Mesenchymal stem cell (in vitro differentiated cells and primary cell): ENCODE results near the gene SLC44A5.

Experiments
- DNase-seq: peaks from one replicate; pipeline ENCODE4 v3.0.0-alpha.2; 2013
- H2AFZ ChIP-seq: one replicate; pipeline ENCODE4 v1.6.1; 2013; ENCODE audit warnings: low read depth, mild to moderate bottlenecking, control low read depth, inconsistent platforms, low read length, moderate library complexity
- H2AK5ac ChIP-seq: 2 replicates; pipeline ENCODE4 v1.6.1; 2013; ENCODE audit warnings: low read length, moderate library complexity, mild to moderate bottlenecking, inconsistent platforms; ENCODE audit not compliant: severe bottlenecking
- H2BK120ac ChIP-seq: one replicate; pipeline ENCODE4 v1.6.1; 2013; ENCODE audit warnings: low read depth, mild to moderate bottlenecking, inconsistent platforms, low read length, moderate library complexity
- H2BK12ac ChIP-seq, 2 experiments: one replicate each; pipeline ENCODE4 v1.6.1; 2013; ENCODE audit warnings: inconsistent platforms in 2 of 2, low read length in 2 of 2, mild to moderate bottlenecking in 2 of 2, moderate library complexity in 2 of 2, control low read depth in 1 of 2
- H2BK15ac ChIP-seq: one replicate; pipeline ENCODE4 v1.6.1; 2013; ENCODE audit warnings: mild to moderate bottlenecking, low read depth, inconsistent platforms; ENCODE audit not compliant: poor library complexity, severe bottlenecking
- H2BK5ac ChIP-seq: 2 replicates; pipeline ENCODE4 v1.6.1; 2013; ENCODE audit warnings: low read depth, mild to moderate bottlenecking, low read length, control low read depth, inconsistent platforms; ENCODE audit not compliant: poor library complexity, severe bottlenecking
- H3K14ac ChIP-seq, 2 experiments: one replicate each; pipeline ENCODE4 v1.6.1; 2013; ENCODE audit warnings: inconsistent platforms in 2 of 2, low read length in 2 of 2, control low read depth in 1 of 2, mild to moderate bottlenecking in 1 of 2, moderate library complexity in 1 of 2
- H3K18ac ChIP-seq, 2 experiments: one replicate each; pipeline ENCODE4 v1.6.1; 2013; ENCODE audit warnings: inconsistent platforms in 2 of 2, low read length in 2 of 2, control low read depth in 1 of 2, low read depth in 1 of 2, mild to moderate bottlenecking in 1 of 2
- H3K23ac ChIP-seq, 2 experiments: one replicate each; pipeline ENCODE4 v1.6.1; 2013; ENCODE audit warnings: inconsistent platforms in 2 of 2, low read length in 2 of 2, mild to moderate bottlenecking in 2 of 2, moderate library complexity in 2 of 2, control low read depth in 1 of 2
- H3K27ac ChIP-seq: 2 replicates; pipeline ENCODE4 v1.5.1; 2013; ENCODE audit warnings: mild to moderate bottlenecking, moderate library complexity, low read length, control low read depth, inconsistent platforms; ENCODE audit not compliant: poor library complexity, severe bottlenecking
- H3K27me3 ChIP-seq, 2 experiments: 2 replicates each; pipeline versions ENCODE4 v1.6.1 to v1.7.0; 2013; ENCODE audit warnings: low read length in 2 of 2, mild to moderate bottlenecking in 2 of 2, moderate library complexity in 2 of 2, control low read depth in 1 of 2, inconsistent platforms in 1 of 2; ENCODE audit not compliant: control insufficient read depth in 1 of 2, insufficient read depth in 1 of 2
- H3K36me3 ChIP-seq, 2 experiments: 2 replicates each; pipeline versions ENCODE4 v1.6.1 to v1.7.0; 2013; ENCODE audit warnings: low read length in 2 of 2, control low read depth in 1 of 2, inconsistent platforms in 1 of 2, low read depth in 1 of 2, mild to moderate bottlenecking in 1 of 2; ENCODE audit not compliant: insufficient read depth in 2 of 2, control insufficient read depth in 1 of 2
- H3K4ac ChIP-seq, 2 experiments: one replicate each; pipeline ENCODE4 v1.6.1; 2013; ENCODE audit warnings: inconsistent platforms in 2 of 2, low read length in 2 of 2, mild to moderate bottlenecking in 2 of 2, moderate library complexity in 2 of 2, control low read depth in 1 of 2, low read depth in 1 of 2
- H3K4me1 ChIP-seq: 2 replicates; pipeline ENCODE4 v1.6.1; 2013; ENCODE audit warnings: low read depth, low read length, control low read depth; ENCODE audit not compliant: control insufficient read depth, insufficient read depth
- H3K4me2 ChIP-seq: 2 replicates; pipeline ENCODE4 v1.6.1; 2013; ENCODE audit warnings: low read length, mild to moderate bottlenecking, inconsistent platforms; ENCODE audit not compliant: poor library complexity, severe bottlenecking
- H3K4me3 ChIP-seq, 2 experiments: 2 replicates each; pipeline versions ENCODE4 v1.5.1 to v1.7.0; 2013; ENCODE audit warnings: low read length in 2 of 2, mild to moderate bottlenecking in 2 of 2, control low read depth in 1 of 2, low read depth in 1 of 2; ENCODE audit not compliant: insufficient read depth in 1 of 2
- H3K79me1 ChIP-seq: replicated peaks from 2 replicates; pipeline ENCODE4 v1.6.1; 2013; ENCODE audit warnings: mild to moderate bottlenecking, control low read depth, low read length, inconsistent platforms; ENCODE audit not compliant: poor library complexity, severe bottlenecking
- H3K9ac ChIP-seq: 2 replicates; pipeline ENCODE4 v1.7.0; 2013; ENCODE audit warnings: mild to moderate bottlenecking, low read length, moderate library complexity
- H3K9me3 ChIP-seq: 2 replicates; pipeline ENCODE4 v1.7.0; 2013; ENCODE audit warnings: mild to moderate bottlenecking, low read length; ENCODE audit not compliant: control insufficient read depth
- H4K8ac ChIP-seq: one replicate; pipeline ENCODE4 v1.6.1; 2013; ENCODE audit warnings: inconsistent platforms, mild to moderate bottlenecking, low read length, moderate library complexity
- H4K91ac ChIP-seq: one replicate; pipeline ENCODE4 v1.6.1; 2013; ENCODE audit warnings: mild to moderate bottlenecking, low read length, inconsistent platforms
- whole genome bisulfite sequencing: methylation state at CpG from one replicate; pipeline ENCODE4 v1.1.7; 2013; ENCODE audit warnings: mixed read lengths; 5-methylcytosine and 5-hydroxymethylcytosine counted together

The SLC44A5 gene

GRCh38 chr1:75341537-75341936 lies 269.4 kb downstream of the SLC44A5 start:
- no peak for DNase-seq
- Histone ChIP-seq H3K9ac (no peak overlapping the region), H2AFZ (no peak overlapping the region), H3K23ac (no peak overlapping the region), H3K27me3 (no peaks in the 10 kb centered on the region), H3K9me3 (no peaks in the 10 kb centered on the region), H3K4ac (no peak overlapping the region), H3K79me1 (no peaks in the 10 kb centered on the region), H2BK15ac (no peak overlapping the region), H2BK120ac (no peak overlapping the region), H3K4me3 (no peak overlapping the region), H3K36me3 (no peaks in the 10 kb centered on the region), H2AK5ac (no peak overlapping the region), H3K4me1 (peaks cover 2% of the 10 kb centered on the region), H4K8ac (no peak overlapping the region), H3K14ac (no peak overlapping the region), H3K4me2 (no peak overlapping the region), H4K91ac (no peak overlapping the region), H2BK5ac (no peak overlapping the region), H3K27ac (no peak overlapping the region), H2BK12ac (no peak overlapping the region), H3K18ac (no peak overlapping the region)
- WGBS, result 100% methylated on average over 3 of the region's 3 CpGs

- Histone ChIP-seq H3K36me3 (no peaks in the 10 kb centered on the region), H3K9me3 (no peaks in the 10 kb centered on the region), H3K27me3 (no peaks in the 10 kb centered on the region), H2AFZ (no peak overlapping the region), H4K91ac (no peak overlapping the region), H3K18ac (no peak overlapping the region), H3K27ac (no peak overlapping the region), H2BK15ac (no peak overlapping the region), H3K9ac (no peak overlapping the region), H2BK12ac (no peak overlapping the region), H4K8ac (no peak overlapping the region), H3K4me2 (no peak overlapping the region), H3K79me1 (no peaks in the 10 kb centered on the region), H3K4me1 (peaks cover 2% of the 10 kb centered on the region), H3K14ac (no peak overlapping the region), H2BK120ac (no peak overlapping the region), H2BK5ac (no peak overlapping the region), H2AK5ac (no peak overlapping the region), H3K4me3 (no peak overlapping the region), H3K23ac (no peak overlapping the region), H3K4ac (no peak overlapping the region)
- peak; percentile 13 for DNase-seq
- 82% methylated on average over 6 of the region's 6 CpGs for WGBS
These were observed 272.1 kb downstream of the SLC44A5 start for GRCh38 chr1:75338616-75339483.

GRCh38 chr1:75334876-75335389 lies 276.0 kb downstream of the SLC44A5 start:
- no peaks in the 10 kb centered on the region for H3K79me1 ChIP-seq
- no peak overlapping the region for H2BK5ac ChIP-seq
- no peak overlapping the region for H3K23ac ChIP-seq
- H3K27ac ChIP-seq, result no peak overlapping the region
- H3K4me3 ChIP-seq, result no peak overlapping the region
- no peaks in the 10 kb centered on the region for H3K27me3 ChIP-seq
- H3K4ac ChIP-seq, result no peak overlapping the region
- H3K4me1 ChIP-seq, result no peaks in the 10 kb centered on the region
- H2BK15ac ChIP-seq, result no peak overlapping the region
- no peak overlapping the region for H3K9ac ChIP-seq
- no peak overlapping the region for H3K18ac ChIP-seq
- no peaks in the 10 kb centered on the region for H3K9me3 ChIP-seq
- no peak overlapping the region for H2BK120ac ChIP-seq
- no peak overlapping the region for H2AFZ ChIP-seq
- no peak overlapping the region for H2BK12ac ChIP-seq
- H2AK5ac ChIP-seq, result no peak overlapping the region
- H4K91ac ChIP-seq, result no peak overlapping the region
- DNase-seq, result no peak
- no peaks in the 10 kb centered on the region for H3K36me3 ChIP-seq
- 87% methylated on average over 4 of the region's 4 CpGs for WGBS
- no peak overlapping the region for H3K4me2 ChIP-seq
- H4K8ac ChIP-seq, result no peak overlapping the region
- H3K14ac ChIP-seq, result no peak overlapping the region

- no peak overlapping the region for H3K4ac ChIP-seq
- H3K9me3 ChIP-seq, result no peaks in the 10 kb centered on the region
- H3K23ac ChIP-seq, result no peak overlapping the region
- no peak overlapping the region for H3K4me3 ChIP-seq
- no peaks in the 10 kb centered on the region for H3K27me3 ChIP-seq
- H3K27ac ChIP-seq, result no peak overlapping the region
- H2BK12ac ChIP-seq, result no peak overlapping the region
- no peak overlapping the region for H2BK5ac ChIP-seq
- no peak overlapping the region for H3K9ac ChIP-seq
- H2AFZ ChIP-seq, result no peak overlapping the region
- H2AK5ac ChIP-seq, result no peak overlapping the region
- no peak overlapping the region for H2BK15ac ChIP-seq
- H3K36me3 ChIP-seq, result no peaks in the 10 kb centered on the region
- no peak overlapping the region for H2BK120ac ChIP-seq
- H3K79me1 ChIP-seq, result no peaks in the 10 kb centered on the region
- no peak overlapping the region for H3K4me2 ChIP-seq
- no peak overlapping the region for H3K18ac ChIP-seq
- H4K91ac ChIP-seq, result no peak overlapping the region
- H3K4me1 ChIP-seq, result no peaks in the 10 kb centered on the region
- no peak overlapping the region for H3K14ac ChIP-seq
- DNase-seq, result peak; percentile 3
- no peak overlapping the region for H4K8ac ChIP-seq
These were observed 280.3 kb downstream of the SLC44A5 start for GRCh38 chr1:75330624-75331023.
